ENCODE data around the gene CDKN2B-AS1.

- no peak for TF ChIP-seq EZH2 (IDR thresholded peaks at IDR 0.05; ENCODE audit: low read length)
- TF ChIP-seq, protein P1, sequence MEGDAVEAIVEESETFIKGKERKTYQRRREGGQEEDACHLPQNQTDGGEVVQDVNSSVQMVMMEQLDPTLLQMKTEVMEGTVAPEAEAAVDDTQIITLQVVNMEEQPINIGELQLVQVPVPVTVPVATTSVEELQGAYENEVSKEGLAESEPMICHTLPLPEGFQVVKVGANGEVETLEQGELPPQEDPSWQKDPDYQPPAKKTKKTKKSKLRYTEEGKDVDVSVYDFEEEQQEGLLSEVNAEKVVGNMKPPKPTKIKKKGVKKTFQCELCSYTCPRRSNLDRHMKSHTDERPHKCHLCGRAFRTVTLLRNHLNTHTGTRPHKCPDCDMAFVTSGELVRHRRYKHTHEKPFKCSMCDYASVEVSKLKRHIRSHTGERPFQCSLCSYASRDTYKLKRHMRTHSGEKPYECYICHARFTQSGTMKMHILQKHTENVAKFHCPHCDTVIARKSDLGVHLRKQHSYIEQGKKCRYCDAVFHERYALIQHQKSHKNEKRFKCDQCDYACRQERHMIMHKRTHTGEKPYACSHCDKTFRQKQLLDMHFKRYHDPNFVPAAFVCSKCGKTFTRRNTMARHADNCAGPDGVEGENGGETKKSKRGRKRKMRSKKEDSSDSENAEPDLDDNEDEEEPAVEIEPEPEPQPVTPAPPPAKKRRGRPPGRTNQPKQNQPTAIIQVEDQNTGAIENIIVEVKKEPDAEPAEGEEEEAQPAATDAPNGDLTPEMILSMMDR (optimal IDR thresholded peaks at IDR 0.05 in 1 of 3, IDR thresholded peaks at IDR 0.05 in 1 of 3, conservative IDR thresholded peaks at IDR 0.05 in 1 of 3; ENCODE audit: extremely low read depth in 1 of 3, insufficient read depth in 2 of 3, low read length in 3 of 3) = no peak
Measured at GRCh38 chr9:22055090-22055489, 60.5 kb downstream of the CDKN2B-AS1 start.

Measured in keratinocyte (primary cell).